Fibroblast of mammary gland (primary cell): ENCODE results near the gene NME3.
"Not testable (repeated sequence)": the region's sequence is repeated elsewhere in the genome, so short reads cannot be mapped to it uniquely, and the experiment has no call there.

Experiments used
- DNase-seq: peaks from one replicate; pipeline ENCODE4 v3.0.0-alpha.2; 2010; ENCODE audit warnings: low read depth
- H3K4me3 ChIP-seq: 2 replicates; pipeline ENCODE4 v1.5.1; 2011; ENCODE audit warnings: low read depth, mild to moderate bottlenecking, low read length, moderate library complexity; ENCODE audit not compliant: control insufficient read depth
- CTCF ChIP-seq: conservative IDR thresholded peaks from 2 replicates; pipeline ENCODE4 v1.5.1; 2011; ENCODE audit warnings: low read depth, low read length, inconsistent platforms; ENCODE audit not compliant: control insufficient read depth, insufficient read depth

NME3 gene

GRCh38 chr16:1809281-1809801 is 38.0 kb upstream of the NME3 start:
- no peak for TF ChIP-seq CTCF
- H3K4me3 ChIP-seq, result no peak overlapping the region
- DNase-seq, result no peak

GRCh38 chr16:1808691-1809090 is 37.3 kb upstream of the NME3 start:
- TF ChIP-seq CTCF, result no peak
- no peak overlapping the region for H3K4me3 ChIP-seq
- no peak for DNase-seq

GRCh38 chr16:1807626-1808025 is 36.3 kb upstream of the NME3 start:
- no peak for DNase-seq
- TF ChIP-seq CTCF, result no peak
- no peak overlapping the region for H3K4me3 ChIP-seq

- no peak for DNase-seq
- TF ChIP-seq CTCF, result no peak
- no peak overlapping the region for H3K4me3 ChIP-seq
Measured at GRCh38 chr16:1800701-1801100, 29.4 kb upstream of the NME3 start.

GRCh38 chr16:1799263-1799662 is 27.9 kb upstream of the NME3 start:
- not testable (repeated sequence) for H3K4me3 ChIP-seq, DNase-seq

- TF ChIP-seq CTCF, result no peak
- no peak overlapping the region for H3K4me3 ChIP-seq
- no peak for DNase-seq
Measured at GRCh38 chr16:1794908-1795666, 23.7 kb upstream of the NME3 start.

- no peak for TF ChIP-seq CTCF
- no peak overlapping the region for H3K4me3 ChIP-seq
- DNase-seq, result no peak
Measured at GRCh38 chr16:1794221-1794871, 23.0 kb upstream of the NME3 start.
